Nephron progenitor cell (in vitro differentiated cells): ENCODE data around the gene PMPCA.

ENCODE experiments used
- DNase-seq: peaks from one replicate; pipeline ENCODE4 v3.0.0; 2021
- H3K27ac Mint-ChIP-seq: 2 replicates; pipeline ENCODE4 v1.8.0; 2021; ENCODE audit warnings: mild to moderate bottlenecking, moderate library complexity, mixed read lengths
- H3K27me3 Mint-ChIP-seq: 2 replicates; pipeline ENCODE4 v1.8.0; 2021; ENCODE audit warnings: mild to moderate bottlenecking, low read depth, mixed read lengths; ENCODE audit not compliant: poor library complexity
- H3K36me3 Mint-ChIP-seq: 2 replicates; pipeline ENCODE4 v1.8.0; 2021; ENCODE audit warnings: low read depth, mixed read lengths
- H3K4me1 Mint-ChIP-seq: 2 replicates; pipeline ENCODE4 v1.8.0; 2021; ENCODE audit warnings: mixed read lengths
- H3K4me3 Mint-ChIP-seq: 2 replicates; pipeline ENCODE4 v1.8.0; 2021; ENCODE audit warnings: mild to moderate bottlenecking, moderate library complexity, mixed read lengths
- H3K9me3 Mint-ChIP-seq: 2 replicates; pipeline ENCODE4 v1.8.0; 2021; ENCODE audit warnings: mild to moderate bottlenecking, moderate library complexity, mixed read lengths
- CTCF ChIP-seq: fragments of 200-600 bp; sonication (generic); IDR thresholded peaks from 2 replicates; pipeline ENCODE4 v1.5.0; 2021; ENCODE audit warnings: antibody characterized with exemption

The PMPCA gene

GRCh38 chr9:136380381-136380780 lies 30.1 kb upstream of the PMPCA start:
- no peak for TF ChIP-seq CTCF
- H3K36me3 Mint-ChIP-seq = peaks cover 11% of the 10 kb centered on the region
- no peaks in the 10 kb centered on the region for H3K9me3 Mint-ChIP-seq
- H3K27ac Mint-ChIP-seq = no peak overlapping the region
- no peak for DNase-seq
- H3K4me3 Mint-ChIP-seq = no peak overlapping the region
- no peaks in the 10 kb centered on the region for H3K27me3 Mint-ChIP-seq
- H3K4me1 Mint-ChIP-seq = no peaks in the 10 kb centered on the region

DNA sequence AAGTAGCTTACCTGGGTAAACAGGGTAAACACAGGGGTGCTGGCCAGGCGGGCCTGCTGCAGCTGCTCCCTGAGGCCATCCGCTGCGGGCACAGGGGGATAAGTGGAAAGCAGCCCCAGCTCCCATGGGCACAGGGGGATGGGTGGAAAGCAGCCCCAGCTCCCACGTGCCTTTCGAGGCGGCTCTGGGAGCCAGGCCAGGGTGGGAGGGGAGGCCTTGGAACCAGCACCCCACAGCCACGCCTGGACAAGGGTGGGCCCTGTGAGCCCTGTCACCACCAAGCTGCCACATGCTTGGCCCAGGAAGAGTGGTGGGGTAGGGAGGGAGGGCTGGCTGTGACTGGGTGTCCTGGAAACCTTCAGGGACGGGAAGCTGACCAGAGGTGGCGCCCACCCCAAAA lies 29.1 kb upstream of the PMPCA start:
- no peak for DNase-seq
- Mint-ChIP-seq H3K4me1 (no peaks in the 10 kb centered on the region), H3K9me3 (no peaks in the 10 kb centered on the region), H3K36me3 (peaks cover 21% of the 10 kb centered on the region), H3K27ac (no peak overlapping the region), H3K4me3 (no peak overlapping the region), H3K27me3 (no peaks in the 10 kb centered on the region)
- TF ChIP-seq CTCF = no peak

DNA sequence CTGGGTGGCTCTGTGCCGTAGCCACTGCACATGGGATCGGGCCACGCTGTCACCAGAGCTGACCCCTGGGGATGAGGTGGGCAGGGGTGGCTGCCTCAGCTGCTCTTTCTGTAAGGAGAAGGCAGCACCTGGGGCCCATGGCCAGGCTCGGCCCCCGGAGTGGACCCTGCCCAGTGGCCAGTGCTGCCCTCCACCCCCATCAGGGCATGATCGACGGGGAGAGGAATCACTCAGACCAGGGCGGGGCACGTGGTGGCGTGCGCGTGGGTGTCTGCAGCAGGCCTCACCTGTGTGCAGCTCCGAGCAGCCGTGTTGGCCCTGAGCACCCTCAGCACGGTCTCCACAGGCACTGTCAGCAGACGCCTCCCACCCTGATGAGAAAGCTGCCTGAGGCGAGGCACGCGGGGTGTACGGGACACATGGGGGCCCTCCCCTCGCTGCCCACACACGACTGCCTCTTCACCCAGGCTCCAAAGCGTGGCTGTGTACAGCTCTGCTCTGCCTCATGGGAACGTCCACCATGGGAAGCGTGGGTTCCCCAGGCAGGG lies 28.4 kb upstream of the PMPCA start:
- DNase-seq = no peak
- no peaks in the 10 kb centered on the region for H3K27me3 Mint-ChIP-seq
- no peak overlapping the region for H3K27ac Mint-ChIP-seq
- H3K9me3 Mint-ChIP-seq = no peaks in the 10 kb centered on the region
- no peaks in the 10 kb centered on the region for H3K4me1 Mint-ChIP-seq
- H3K36me3 Mint-ChIP-seq = peaks cover 22% of the 10 kb centered on the region
- no peak for TF ChIP-seq CTCF
- no peak overlapping the region for H3K4me3 Mint-ChIP-seq

DNA sequence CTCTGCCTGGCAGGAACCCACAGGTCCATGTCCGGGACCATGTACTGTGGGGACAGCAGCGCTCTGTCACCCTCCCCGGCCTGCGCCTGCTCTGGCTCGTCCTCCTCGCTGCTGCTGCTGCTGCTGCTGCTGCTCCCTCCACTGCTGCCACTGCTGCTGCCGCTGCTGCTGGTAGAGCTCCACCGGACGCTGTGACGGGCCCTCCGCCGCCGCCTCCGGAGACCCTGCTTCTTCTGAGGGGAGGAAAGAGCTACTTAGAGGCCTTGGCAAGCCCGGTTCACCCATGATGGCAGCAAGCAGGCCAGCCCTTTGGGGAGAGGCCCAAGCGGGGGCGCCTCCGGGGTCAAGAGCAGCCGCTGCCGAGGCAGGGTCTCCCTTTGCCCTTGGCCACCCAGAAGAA lies 27.0 kb upstream of the PMPCA start:
- no peak for TF ChIP-seq CTCF
- H3K4me1 Mint-ChIP-seq = no peaks in the 10 kb centered on the region
- no peak for DNase-seq
- H3K27ac Mint-ChIP-seq = no peak overlapping the region
- H3K27me3 Mint-ChIP-seq = no peaks in the 10 kb centered on the region
- H3K36me3 Mint-ChIP-seq = peaks cover 30% of the 10 kb centered on the region
- H3K9me3 Mint-ChIP-seq = no peaks in the 10 kb centered on the region
- no peak overlapping the region for H3K4me3 Mint-ChIP-seq

GRCh38 chr9:136385015-136385414 lies 25.4 kb upstream of the PMPCA start:
- no peak for DNase-seq
- H3K36me3 Mint-ChIP-seq = peaks cover 45% of the 10 kb centered on the region
- no peaks in the 10 kb centered on the region for H3K9me3 Mint-ChIP-seq
- H3K4me1 Mint-ChIP-seq = no peaks in the 10 kb centered on the region
- no peak overlapping the region for H3K27ac Mint-ChIP-seq
- H3K4me3 Mint-ChIP-seq = no peak overlapping the region
- H3K27me3 Mint-ChIP-seq = no peaks in the 10 kb centered on the region
- no peak for TF ChIP-seq CTCF

DNA sequence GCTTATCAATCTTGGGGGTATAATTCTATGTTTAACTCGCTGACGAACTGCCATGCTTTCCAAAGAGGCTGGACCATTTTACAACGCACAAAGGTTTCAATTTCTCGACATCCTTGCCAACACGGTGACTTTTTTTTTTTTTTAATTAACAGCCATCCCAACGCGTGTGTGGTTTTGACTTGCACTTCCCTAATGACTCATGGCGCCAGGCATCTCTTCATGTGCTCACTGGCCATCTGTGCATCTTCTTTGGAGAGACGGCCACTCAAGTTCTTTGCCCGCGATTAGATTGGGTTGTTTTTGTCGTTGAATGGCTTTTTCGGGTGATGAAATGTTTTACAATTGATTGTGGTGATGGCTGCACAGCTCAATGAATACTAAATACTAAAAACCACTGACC lies 24.4 kb upstream of the PMPCA start:
- Mint-ChIP-seq H3K27me3 (no peaks in the 10 kb centered on the region), H3K9me3 (no peaks in the 10 kb centered on the region), H3K36me3 (peaks cover 51% of the 10 kb centered on the region), H3K4me3 (no peak overlapping the region), H3K27ac (no peak overlapping the region), H3K4me1 (no peaks in the 10 kb centered on the region)
- no peak for TF ChIP-seq CTCF
- no peak for DNase-seq
